SJSA1 (cell line): ENCODE data around the gene ALDH9A1. TPM values are rescaled to one million over a fixed set of nuclear protein-coding genes. Genes with fewer than 3 reads are reported as not detected.
"Not testable (repeated sequence)": the region's sequence is repeated elsewhere in the genome, so short reads cannot be mapped to it uniquely, and the experiment has no call there.

Experiments used
- DNase-seq, 2 experiments: peaks; one replicate each; pipeline ENCODE4 v3.0.0-alpha.2; 2015 to 2020; ENCODE audit warnings: low spot score in 2 of 2, low read depth in 1 of 2
- H3K27ac ChIP-seq: fragments of 250-450 bp; sonication (Bioruptor Pico); 2 replicates; pipeline ENCODE4 v1.5.1; 2020; ENCODE audit warnings: mild to moderate bottlenecking, moderate library complexity
- H3K27me3 ChIP-seq: fragments of 250-450 bp; sonication (Bioruptor Pico); replicated peaks from 2 replicates; pipeline ENCODE4 v1.5.1; 2020; ENCODE audit warnings: mild to moderate bottlenecking, moderate library complexity
- H3K36me3 ChIP-seq: fragments of 250-450 bp; sonication (Bioruptor Pico); 2 replicates; pipeline ENCODE4 v1.5.1; 2020; ENCODE audit warnings: mild to moderate bottlenecking
- H3K4me1 ChIP-seq: fragments of 250-450 bp; sonication (Bioruptor Pico); replicated peaks from 2 replicates; pipeline ENCODE4 v1.6.1; 2021; ENCODE audit warnings: mild to moderate bottlenecking
- H3K4me3 ChIP-seq: fragments of 250-450 bp; sonication (Bioruptor Pico); 2 replicates; pipeline ENCODE4 v1.5.1; 2020; ENCODE audit warnings: mild to moderate bottlenecking
- H3K9me3 ChIP-seq: fragments of 250-450 bp; sonication (Bioruptor Pico); replicated peaks from 2 replicates; pipeline ENCODE4 v1.5.1; 2020; ENCODE audit warnings: mild to moderate bottlenecking
- total RNA-seq: library from RNA; depleted of rRNA; stranded (reverse); fragments of >200 nt; shearing (Covaris generic); gene quantifications from 2 replicates; pipeline ENCODE4 v1.2.3, GENCODE V29; 2014

The ALDH9A1 gene
- total RNA-seq, 1 experiment from 2014 or later: 52.0 TPM

DNA sequence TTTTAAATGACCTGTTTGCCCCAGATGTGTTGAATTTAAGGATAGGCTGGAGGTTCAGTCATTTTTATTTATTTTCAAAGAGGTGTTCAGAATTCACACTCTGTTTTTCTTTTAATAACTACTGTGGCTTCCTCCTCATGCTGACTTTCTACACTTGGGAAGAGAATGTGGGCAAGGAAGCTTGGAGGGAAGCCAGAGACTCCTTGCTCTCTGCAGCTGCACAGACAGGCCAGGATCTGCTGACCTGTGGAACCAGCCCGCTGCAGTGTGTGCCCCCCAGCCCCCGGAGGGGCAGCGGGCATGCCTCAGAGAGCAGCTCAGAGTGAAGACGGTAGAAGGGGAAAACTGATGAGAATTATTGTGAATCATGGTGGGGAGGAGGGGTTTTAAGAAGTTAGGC, 50.4 kb downstream of the ALDH9A1 start:
- Histone ChIP-seq H3K4me3 (no peak overlapping the region), H3K36me3 (peaks cover 3% of the 10 kb centered on the region), H3K27ac (no peak overlapping the region), H3K4me1 (no peaks in the 10 kb centered on the region), H3K9me3 (no peaks in the 10 kb centered on the region), H3K27me3 (no peaks in the 10 kb centered on the region)
- DNase-seq: no peak

DNA sequence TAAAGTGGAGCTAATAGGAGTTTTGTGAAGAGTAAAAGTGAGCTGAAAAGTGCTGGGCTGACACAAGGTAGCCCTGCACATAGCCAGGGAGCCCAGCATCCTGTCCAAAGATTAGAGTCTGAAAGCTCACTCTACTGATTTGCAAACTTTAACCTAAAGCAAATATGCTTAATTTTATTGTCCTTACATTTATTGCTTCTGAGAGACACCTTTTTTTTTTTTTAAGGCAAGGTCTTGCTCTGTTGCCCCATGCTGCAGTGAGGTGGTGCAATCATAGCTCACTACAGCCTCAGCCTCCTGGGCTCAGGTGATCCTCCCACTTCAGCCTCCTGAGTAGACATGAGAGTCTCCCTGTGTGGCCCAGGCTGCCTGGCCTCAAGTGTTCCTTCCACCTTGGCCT, 50.8 kb downstream of the ALDH9A1 start:
- Histone ChIP-seq H3K27ac (no peak overlapping the region), H3K4me1 (no peaks in the 10 kb centered on the region), H3K4me3 (no peak overlapping the region), H3K9me3 (no peaks in the 10 kb centered on the region), H3K27me3 (no peaks in the 10 kb centered on the region), H3K36me3 (peaks cover 3% of the 10 kb centered on the region)
- no peak for DNase-seq

GRCh38 chr1:165645654-165646366, 52.6 kb downstream of the ALDH9A1 start:
- H3K4me3 ChIP-seq: no peak overlapping the region

GRCh38 chr1:165644064-165644735, 54.2 kb downstream of the ALDH9A1 start:
- Histone ChIP-seq H3K4me3 (no peak overlapping the region), H3K4me1 (no peaks in the 10 kb centered on the region), H3K27me3 (no peaks in the 10 kb centered on the region), H3K9me3 (no peaks in the 10 kb centered on the region), H3K36me3 (0 out of 2 replicates have a peak, but pooled peaks cover 4% of the 10 kb centered on the region), H3K27ac (no peak overlapping the region)
- DNase-seq: no peak

More at GRCh38 chr1:165645654-165646366, 52.6 kb downstream of the ALDH9A1 start:
- peaks cover 3% of the 10 kb centered on the region for H3K36me3 ChIP-seq
- H3K4me1 ChIP-seq: no peaks in the 10 kb centered on the region
- DNase-seq: no peak
- no peaks in the 10 kb centered on the region for H3K27me3 ChIP-seq
- H3K27ac ChIP-seq: no peak overlapping the region
- H3K9me3 ChIP-seq: no peaks in the 10 kb centered on the region

GRCh38 chr1:165641231-165641987, 57.0 kb downstream of the ALDH9A1 start:
- Histone ChIP-seq H3K4me1 (no peaks in the 10 kb centered on the region), H3K9me3 (no peaks in the 10 kb centered on the region), H3K4me3 (no peak overlapping the region), H3K27me3 (no peaks in the 10 kb centered on the region), H3K27ac (no peak overlapping the region), H3K36me3 (0 out of 2 replicates have a peak, but pooled peaks cover 4% of the 10 kb centered on the region)
- DNase-seq: no peak

DNA sequence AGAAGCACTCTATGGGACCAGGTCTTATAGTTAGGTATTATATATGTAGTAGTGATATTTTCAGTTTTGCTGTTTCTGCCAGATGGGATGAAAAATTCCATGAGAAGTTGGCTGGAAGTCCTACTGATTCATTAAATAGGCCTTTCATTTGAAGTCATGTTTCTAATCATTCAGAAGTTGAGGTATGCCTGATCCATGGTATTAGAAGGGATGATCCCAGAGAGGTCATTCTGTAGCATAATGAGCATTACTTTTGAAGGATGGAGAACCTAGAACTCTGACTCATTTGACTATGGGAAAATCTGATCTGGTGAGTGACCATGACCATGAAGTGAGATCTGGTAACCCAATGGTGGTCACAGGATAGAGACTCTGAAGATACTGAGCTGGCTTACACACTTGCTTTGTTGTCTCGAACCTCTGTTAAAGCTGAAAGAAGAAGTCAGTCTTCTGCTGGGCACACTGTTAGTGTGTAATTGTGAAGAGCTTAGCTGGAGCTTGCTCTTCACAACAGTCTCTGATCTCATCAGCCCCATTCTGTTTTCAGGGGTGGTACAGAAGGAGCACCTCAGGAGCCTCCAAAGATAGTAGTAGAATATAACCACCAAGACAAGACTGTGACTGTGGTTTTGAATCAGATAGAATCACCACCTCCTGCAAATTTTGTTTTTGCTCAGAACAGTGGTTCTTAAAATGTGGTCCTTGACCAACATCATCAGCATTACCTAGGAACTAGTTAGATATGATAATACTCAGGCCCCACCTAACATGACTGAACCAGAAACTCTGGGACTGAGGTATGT, 58.3 kb downstream of the ALDH9A1 start:
- H3K36me3 ChIP-seq: 0 out of 2 replicates have a peak, but pooled peaks cover 8% of the 10 kb centered on the region
- H3K9me3 ChIP-seq: no peaks in the 10 kb centered on the region
- H3K4me1 ChIP-seq: no peaks in the 10 kb centered on the region
- no peak for DNase-seq
- no peak overlapping the region for H3K27ac ChIP-seq
- no peak overlapping the region for H3K4me3 ChIP-seq
- no peaks in the 10 kb centered on the region for H3K27me3 ChIP-seq

DNA sequence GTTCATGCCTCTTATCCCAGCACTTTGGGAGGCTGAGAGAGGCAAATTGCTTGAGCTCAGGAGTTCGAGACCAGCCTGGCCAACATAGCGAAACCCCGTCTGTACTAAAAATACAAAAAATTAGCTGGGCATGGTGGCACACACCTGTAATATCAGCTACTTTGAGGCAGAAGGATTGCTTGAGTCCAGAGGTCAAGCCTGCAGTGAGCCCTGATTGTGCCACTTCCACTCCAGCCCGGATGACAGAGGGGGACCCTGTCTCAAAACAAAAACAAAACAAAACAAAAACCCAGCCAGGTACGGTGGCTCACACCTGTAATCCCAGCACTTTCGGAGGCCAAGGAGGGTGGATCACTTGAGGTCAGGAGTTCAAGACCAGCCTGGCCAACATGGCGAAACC, 60.2 kb downstream of the ALDH9A1 start:
- not testable (repeated sequence) for H3K36me3 ChIP-seq, H3K4me1 ChIP-seq, H3K27ac ChIP-seq, DNase-seq, H3K4me3 ChIP-seq, H3K9me3 ChIP-seq, H3K27me3 ChIP-seq

DNA sequence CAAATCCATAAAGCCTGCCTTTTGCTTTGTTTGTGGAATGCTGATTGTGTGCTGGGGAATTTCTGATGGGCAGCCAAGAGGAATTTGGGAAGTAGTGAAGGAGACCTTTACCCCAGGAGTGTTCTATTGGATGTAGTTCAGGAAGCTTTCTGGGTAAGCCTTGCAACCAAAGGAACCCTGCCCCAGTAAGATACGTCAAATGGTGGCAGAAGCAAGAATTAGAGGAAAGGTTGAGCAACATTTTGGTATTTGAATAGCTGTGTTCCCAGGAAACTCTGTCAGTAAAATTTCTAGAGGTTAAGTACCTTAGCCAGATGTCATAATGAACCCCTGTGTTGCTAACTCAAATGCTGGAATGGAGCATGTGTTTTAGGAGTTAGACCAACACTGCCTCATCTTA, 60.9 kb downstream of the ALDH9A1 start:
- Histone ChIP-seq H3K36me3 (0 out of 2 replicates have a peak, but pooled peaks cover 8% of the 10 kb centered on the region), H3K27ac (no peak overlapping the region), H3K9me3 (no peaks in the 10 kb centered on the region), H3K4me3 (no peak overlapping the region), H3K27me3 (no peaks in the 10 kb centered on the region), H3K4me1 (peaks cover 4% of the 10 kb centered on the region; the same call in 1 of the 2 replicates)
- no peak for DNase-seq

DNA sequence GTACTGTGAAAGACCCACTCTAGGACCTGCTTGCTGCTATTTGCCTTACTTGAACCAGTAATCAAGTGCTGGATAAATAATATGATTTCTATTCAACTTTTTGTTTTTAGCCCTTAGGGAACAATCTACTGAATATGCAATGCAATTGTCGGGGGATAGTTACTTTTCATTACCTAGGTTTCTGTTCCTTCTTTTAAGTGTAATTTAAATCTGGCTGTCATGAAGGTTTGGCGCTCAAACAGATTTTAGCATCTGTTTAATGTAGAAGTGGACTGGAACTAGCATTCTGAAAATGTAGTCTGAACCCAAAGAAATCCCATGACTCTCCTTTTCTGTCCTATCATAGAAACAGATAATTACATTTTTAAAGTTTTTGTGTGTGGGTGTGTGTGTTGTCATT, 62.5 kb downstream of the ALDH9A1 start:
- H3K27ac ChIP-seq: no peak overlapping the region

DNA sequence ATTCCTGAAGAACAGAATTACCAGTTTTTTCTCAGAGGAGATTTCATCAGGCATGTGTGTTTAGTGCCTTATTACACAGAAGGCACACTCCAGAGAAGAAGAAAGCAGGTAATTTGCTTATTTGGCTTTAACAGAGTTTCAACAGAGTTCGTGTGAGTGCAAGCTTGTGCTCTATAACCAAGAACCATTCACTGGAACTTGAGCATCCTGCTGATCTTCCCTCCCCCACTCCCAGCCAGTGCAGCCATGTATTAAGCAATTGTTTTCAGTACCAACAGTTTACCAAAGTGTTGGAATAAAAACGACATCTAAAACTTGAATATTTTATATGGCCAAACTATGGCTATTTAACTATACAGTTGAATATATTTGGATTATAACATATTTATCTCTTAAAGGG, 63.0 kb downstream of the ALDH9A1 start:
- H3K4me1 ChIP-seq: peaks cover 9% of the 10 kb centered on the region; the same call in 1 of the 2 replicates
- no peak overlapping the region for H3K27ac ChIP-seq
- H3K36me3 ChIP-seq: 0 out of 2 replicates have a peak, but pooled peaks cover 7% of the 10 kb centered on the region
- no peaks in the 10 kb centered on the region for H3K27me3 ChIP-seq
- H3K9me3 ChIP-seq: no peaks in the 10 kb centered on the region
- no peak for DNase-seq
- no peak overlapping the region for H3K4me3 ChIP-seq

More for the DNA sequence above, 62.5 kb downstream of the ALDH9A1 start:
- DNase-seq: no peak
- Histone ChIP-seq H3K9me3 (no peaks in the 10 kb centered on the region), H3K36me3 (0 out of 2 replicates have a peak, but pooled peaks cover 8% of the 10 kb centered on the region), H3K27me3 (no peaks in the 10 kb centered on the region), H3K4me1 (peaks cover 9% of the 10 kb centered on the region; the same call in 1 of the 2 replicates), H3K4me3 (no peak overlapping the region)

DNA sequence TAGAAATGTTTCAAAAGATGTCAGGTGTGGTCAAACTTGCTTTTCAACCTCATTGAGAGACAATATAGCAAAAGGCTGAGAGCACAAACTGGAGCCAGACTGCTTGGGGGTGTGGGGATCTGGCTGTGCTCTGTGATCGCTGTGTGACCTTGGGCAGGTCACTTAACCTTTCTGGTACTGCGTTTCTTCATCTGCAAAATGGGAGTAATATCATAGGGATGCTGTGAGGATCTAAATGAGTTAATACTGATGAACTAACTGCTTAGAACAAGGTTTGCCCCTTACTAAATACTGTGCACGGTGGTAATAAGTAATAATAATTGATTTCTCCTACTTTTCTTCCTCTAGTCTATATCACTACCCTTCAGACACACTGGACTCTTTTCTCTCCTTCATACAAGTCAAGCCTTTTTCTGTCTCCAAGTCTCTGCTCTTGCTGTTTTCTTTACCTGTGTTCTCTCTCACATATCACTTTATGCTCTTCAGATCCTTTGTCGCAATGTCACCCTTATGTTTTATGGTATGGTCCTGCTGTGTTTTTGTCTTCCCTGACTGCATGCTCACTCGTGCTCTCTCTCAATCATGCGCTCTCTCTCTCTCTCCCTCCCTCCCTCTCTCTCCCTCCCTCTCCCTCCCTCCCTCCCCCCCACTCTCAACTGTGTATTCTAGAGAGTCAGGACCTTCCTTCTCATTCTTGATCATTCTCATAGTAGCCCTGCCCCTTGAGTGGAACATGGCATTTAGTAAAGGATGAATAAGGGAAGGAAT, 64.0 kb downstream of the ALDH9A1 start:
- no peak for DNase-seq
- Histone ChIP-seq H3K36me3 (0 out of 2 replicates have a peak, but pooled peaks cover 4% of the 10 kb centered on the region), H3K27me3 (no peaks in the 10 kb centered on the region), H3K27ac (no peak overlapping the region), H3K9me3 (no peaks in the 10 kb centered on the region), H3K4me1 (peaks cover 13% of the 10 kb centered on the region; the same call in 1 of the 2 replicates), H3K4me3 (no peak overlapping the region)

DNA sequence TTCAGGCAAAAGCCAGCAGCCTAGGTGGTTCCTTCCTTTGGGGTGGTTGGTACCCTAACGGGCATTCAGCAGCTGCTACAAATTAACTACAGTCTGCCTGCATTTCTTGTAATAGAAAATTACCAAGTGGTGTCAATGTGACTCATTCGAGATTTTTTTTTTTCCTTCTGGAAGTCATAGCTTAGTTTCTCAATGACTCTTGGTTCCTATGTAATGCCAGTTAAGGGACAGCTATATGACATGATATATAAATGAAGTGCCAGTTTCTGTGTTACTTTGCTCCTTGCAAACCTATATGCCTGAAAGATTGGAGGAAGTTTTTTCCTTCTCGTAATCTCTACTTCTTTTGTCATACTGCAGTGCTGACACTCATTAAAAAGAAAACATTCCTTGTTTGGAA, 64.7 kb downstream of the ALDH9A1 start:
- no peak for DNase-seq
- H3K36me3 ChIP-seq: 0 out of 2 replicates have a peak, but pooled peaks cover 4% of the 10 kb centered on the region
- no peak overlapping the region for H3K27ac ChIP-seq
- peaks cover 13% of the 10 kb centered on the region; the same call in 1 of the 2 replicates for H3K4me1 ChIP-seq
- no peaks in the 10 kb centered on the region for H3K27me3 ChIP-seq
- no peaks in the 10 kb centered on the region for H3K9me3 ChIP-seq
- no peak overlapping the region for H3K4me3 ChIP-seq
